ENCODE measurements around the gene PCNX2.
"Not testable (repeated sequence)": the region's sequence is repeated elsewhere in the genome, so short reads cannot be mapped to it uniquely, and the experiment has no call there.

Gene PCNX2

GRCh38 chr1:233094269-233094668, 201.3 kb downstream of the PCNX2 start:
- no peak for DNase-seq

- DNase-seq = no peak
Observed at GRCh38 chr1:233090746-233091494, 204.6 kb downstream of the PCNX2 start.

- no peak for DNase-seq
Observed at GRCh38 chr1:233089251-233089650, 206.3 kb downstream of the PCNX2 start.

GRCh38 chr1:233088613-233089012, 206.9 kb downstream of the PCNX2 start:
- DNase-seq = no peak

- no peak for DNase-seq
Observed at GRCh38 chr1:233086961-233087881, 208.3 kb downstream of the PCNX2 start.

GRCh38 chr1:233085566-233085965, 210.0 kb downstream of the PCNX2 start:
- DNase-seq = no peak

GRCh38 chr1:233082778-233083550, 212.6 kb downstream of the PCNX2 start:
- DNase-seq = peak; percentile 6

- no peak for DNase-seq
Observed at GRCh38 chr1:233081735-233082134, 213.8 kb downstream of the PCNX2 start.

- DNase-seq = not testable (repeated sequence)
Observed at GRCh38 chr1:233080827-233081226, 214.7 kb downstream of the PCNX2 start.

GRCh38 chr1:233080286-233080685, 215.2 kb downstream of the PCNX2 start:
- DNase-seq = no peak

GRCh38 chr1:233079574-233079973, 216.0 kb downstream of the PCNX2 start:
- no peak for DNase-seq

- no peak for DNase-seq
Observed at GRCh38 chr1:233078396-233078795, 217.1 kb downstream of the PCNX2 start.

GRCh38 chr1:233075915-233076295, 219.6 kb downstream of the PCNX2 start:
- DNase-seq = no peak

GRCh38 chr1:233066087-233066486, 229.4 kb downstream of the PCNX2 start:
- DNase-seq = no peak

GRCh38 chr1:233065685-233066084, 229.8 kb downstream of the PCNX2 start:
- no peak for DNase-seq

GRCh38 chr1:233064988-233065387, 230.5 kb downstream of the PCNX2 start:
- no peak for DNase-seq

GRCh38 chr1:233063462-233063861, 232.1 kb downstream of the PCNX2 start:
- DNase-seq = no peak

GRCh38 chr1:233061265-233061664, 234.3 kb downstream of the PCNX2 start:
- no peak for DNase-seq

GRCh38 chr1:233060461-233060994, 235.0 kb downstream of the PCNX2 start:
- DNase-seq = no peak

GRCh38 chr1:233057836-233058235, 237.7 kb downstream of the PCNX2 start:
- no peak for DNase-seq

- DNase-seq = no peak
Observed at GRCh38 chr1:233055879-233056641, 239.5 kb downstream of the PCNX2 start.

- no peak for DNase-seq
Observed at GRCh38 chr1:233045588-233045987, 249.9 kb downstream of the PCNX2 start.
